ENCODE measurements around the gene SIPA1L2.

The SIPA1L2 gene

GRCh38 chr1:232630047-232630893 is at the start of gene SIPA1L2:
Gene SIPA1L2 (minus strand): TSS chr1:232630133. CDS start chr1:232515339, 114,794 bp downstream.
- DNase-seq = peak; percentile 92

- no peak for DNase-seq
Measured at GRCh38 chr1:232678185-232678886, 48.4 kb upstream of the SIPA1L2 start.

- no peak for DNase-seq
Measured at GRCh38 chr1:232676307-232676706, 46.4 kb upstream of the SIPA1L2 start.

GRCh38 chr1:232675898-232676297 is 46.0 kb upstream of the SIPA1L2 start:
- no peak for DNase-seq

- DNase-seq = no peak
Measured at GRCh38 chr1:232675260-232675659, 45.3 kb upstream of the SIPA1L2 start.

GRCh38 chr1:232673256-232673655 is 43.3 kb upstream of the SIPA1L2 start:
- no peak for DNase-seq

- no peak for DNase-seq
Measured at GRCh38 chr1:232669981-232670747, 40.2 kb upstream of the SIPA1L2 start.

- no peak for DNase-seq
Measured at GRCh38 chr1:232667778-232668165, 37.8 kb upstream of the SIPA1L2 start.

- no peak for DNase-seq
Measured at GRCh38 chr1:232667094-232667777, 37.3 kb upstream of the SIPA1L2 start.

GRCh38 chr1:232664844-232665777 is 35.2 kb upstream of the SIPA1L2 start:
- no peak for DNase-seq

GRCh38 chr1:232662910-232663309 is 33.0 kb upstream of the SIPA1L2 start:
- no peak for DNase-seq

- no peak for DNase-seq
Measured at GRCh38 chr1:232658386-232658785, 28.5 kb upstream of the SIPA1L2 start.

GRCh38 chr1:232657426-232658005 is 27.6 kb upstream of the SIPA1L2 start:
- DNase-seq = no peak

- DNase-seq = no peak
Measured at GRCh38 chr1:232655746-232656085, 25.8 kb upstream of the SIPA1L2 start.

- DNase-seq = no peak
Measured at GRCh38 chr1:232655028-232655745, 25.3 kb upstream of the SIPA1L2 start.

- no peak for DNase-seq
Measured at GRCh38 chr1:232653789-232654188, 23.9 kb upstream of the SIPA1L2 start.

GRCh38 chr1:232650845-232651244 is 20.9 kb upstream of the SIPA1L2 start:
- no peak for DNase-seq

GRCh38 chr1:232650418-232650817 is 20.5 kb upstream of the SIPA1L2 start:
- no peak for DNase-seq

- DNase-seq = no peak
Measured at GRCh38 chr1:232648316-232648715, 18.4 kb upstream of the SIPA1L2 start.

GRCh38 chr1:232644209-232644608 is 14.3 kb upstream of the SIPA1L2 start:
- no peak for DNase-seq

- no peak for DNase-seq
Measured at GRCh38 chr1:232643251-232643650, 13.3 kb upstream of the SIPA1L2 start.
